IPS-18c (cell line): ENCODE results near the gene PLCH1.
"Not testable (repeated sequence)": the region's sequence is repeated elsewhere in the genome, so short reads cannot be mapped to it uniquely, and the experiment has no call there.

Source experiments
- H3K4me3 ChIP-seq: 2 replicates; pipeline ENCODE4 v1.7.0; 2013; ENCODE audit warnings: low read depth, mild to moderate bottlenecking, low read length, moderate library complexity; ENCODE audit not compliant: insufficient read depth
- H3K9me3 ChIP-seq: one replicate; pipeline ENCODE4 v1.6.1; 2013; ENCODE audit warnings: mild to moderate bottlenecking, low read length, moderate library complexity; ENCODE audit not compliant: control insufficient read depth, insufficient read depth

PLCH1 gene

GRCh38 chr3:155631323-155632019 is 113.4 kb downstream of the PLCH1 start:
- no peak overlapping the region for H3K4me3 ChIP-seq
- no peaks in the 10 kb centered on the region for H3K9me3 ChIP-seq

- H3K4me3 ChIP-seq = no peak overlapping the region
Measured at GRCh38 chr3:155629556-155629955, 115.3 kb downstream of the PLCH1 start.

GRCh38 chr3:155629056-155629455 is 115.8 kb downstream of the PLCH1 start:
- Histone ChIP-seq H3K9me3 (no peaks in the 10 kb centered on the region), H3K4me3 (no peak overlapping the region)

More at GRCh38 chr3:155629556-155629955, 115.3 kb downstream of the PLCH1 start:
- H3K9me3 ChIP-seq = no peaks in the 10 kb centered on the region

- H3K4me3 ChIP-seq, H3K9me3 ChIP-seq: not testable (repeated sequence)
Measured at GRCh38 chr3:155622647-155623046, 122.2 kb downstream of the PLCH1 start.

- not testable (repeated sequence) for H3K9me3 ChIP-seq, H3K4me3 ChIP-seq
Measured at GRCh38 chr3:155620552-155620951, 124.3 kb downstream of the PLCH1 start.

- Histone ChIP-seq H3K4me3 (no peak overlapping the region), H3K9me3 (no peaks in the 10 kb centered on the region)
Measured at GRCh38 chr3:155619118-155619915, 125.6 kb downstream of the PLCH1 start.

- H3K9me3 ChIP-seq = no peaks in the 10 kb centered on the region
- no peak overlapping the region for H3K4me3 ChIP-seq
Measured at GRCh38 chr3:155618543-155618942, 126.3 kb downstream of the PLCH1 start.

GRCh38 chr3:155617346-155617925 is 127.4 kb downstream of the PLCH1 start:
- no peaks in the 10 kb centered on the region for H3K9me3 ChIP-seq
- no peak overlapping the region for H3K4me3 ChIP-seq

- H3K4me3 ChIP-seq, H3K9me3 ChIP-seq: not testable (repeated sequence)
Measured at GRCh38 chr3:155615141-155615540, 129.7 kb downstream of the PLCH1 start.

GRCh38 chr3:155614410-155614809 is 130.5 kb downstream of the PLCH1 start:
- H3K4me3 ChIP-seq, H3K9me3 ChIP-seq: not testable (repeated sequence)

GRCh38 chr3:155611456-155611855 is 133.4 kb downstream of the PLCH1 start:
- Histone ChIP-seq H3K9me3 (no peaks in the 10 kb centered on the region), H3K4me3 (no peak overlapping the region)

GRCh38 chr3:155609586-155609985 is 135.3 kb downstream of the PLCH1 start:
- H3K9me3 ChIP-seq = no peaks in the 10 kb centered on the region
- H3K4me3 ChIP-seq = no peak overlapping the region

- H3K9me3 ChIP-seq = no peaks in the 10 kb centered on the region
- no peak overlapping the region for H3K4me3 ChIP-seq
Measured at GRCh38 chr3:155608228-155608920, 136.5 kb downstream of the PLCH1 start.

GRCh38 chr3:155607761-155608160 is 137.1 kb downstream of the PLCH1 start:
- Histone ChIP-seq H3K4me3 (no peak overlapping the region), H3K9me3 (no peaks in the 10 kb centered on the region)

GRCh38 chr3:155605571-155605970 is 139.3 kb downstream of the PLCH1 start:
- no peak overlapping the region for H3K4me3 ChIP-seq
- no peaks in the 10 kb centered on the region for H3K9me3 ChIP-seq

GRCh38 chr3:155604967-155605366 is 139.9 kb downstream of the PLCH1 start:
- H3K9me3 ChIP-seq = no peaks in the 10 kb centered on the region

GRCh38 chr3:155604126-155604525 is 140.7 kb downstream of the PLCH1 start:
- Histone ChIP-seq H3K4me3 (no peak overlapping the region), H3K9me3 (no peaks in the 10 kb centered on the region)

More at GRCh38 chr3:155604967-155605366, 139.9 kb downstream of the PLCH1 start:
- no peak overlapping the region for H3K4me3 ChIP-seq
